GM18526 (cell line): ENCODE measurements around the gene HCRTR1.

Experiments used
- POLR2A ChIP-seq: IDR thresholded peaks from 3 replicates; pipeline ENCODE4 v1.6.1; 2011; ENCODE audit not compliant: insufficient read length; ENCODE audit errors: extremely low read depth

The HCRTR1 gene

DNA sequence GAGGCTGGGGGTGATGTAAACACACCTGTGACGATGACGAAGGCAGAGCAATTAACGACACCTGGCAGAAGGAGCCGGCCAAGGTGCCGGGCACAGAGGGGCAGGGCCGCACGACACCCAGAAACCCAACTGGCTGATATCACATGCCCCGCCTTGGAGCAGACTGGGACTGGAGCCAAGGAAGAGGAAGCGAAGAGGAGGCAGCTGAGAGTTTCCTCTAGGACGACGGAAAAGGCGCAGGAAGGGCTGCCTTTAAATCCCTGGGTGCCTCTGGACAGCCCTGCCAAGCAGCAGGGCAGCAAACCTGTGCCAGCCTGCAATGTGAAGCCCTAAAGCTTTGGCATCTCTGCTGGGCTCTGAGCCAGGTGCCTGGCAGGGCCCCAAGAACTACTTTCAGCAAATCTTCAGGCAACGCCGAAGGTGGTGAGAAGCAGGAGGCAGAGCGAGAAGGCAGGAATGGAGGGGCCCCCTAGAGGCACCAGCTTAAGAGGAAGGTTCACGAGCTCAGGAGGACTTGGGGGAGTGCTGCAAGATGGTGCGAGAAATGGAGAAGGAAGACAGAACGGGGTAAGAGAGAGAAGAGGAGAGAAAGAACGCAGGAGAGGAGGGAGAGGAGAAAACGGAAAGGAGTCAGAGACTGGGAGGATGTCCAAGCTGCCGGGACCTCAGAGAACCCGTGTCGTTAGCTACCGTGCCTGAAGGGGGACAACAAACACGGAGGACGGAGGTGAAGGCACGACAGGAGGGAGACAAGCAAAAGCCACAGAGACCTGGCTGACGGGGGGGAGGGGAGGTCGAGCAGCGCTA is 52.5 kb downstream of the HCRTR1 start:
- no peak for TF ChIP-seq POLR2A

DNA sequence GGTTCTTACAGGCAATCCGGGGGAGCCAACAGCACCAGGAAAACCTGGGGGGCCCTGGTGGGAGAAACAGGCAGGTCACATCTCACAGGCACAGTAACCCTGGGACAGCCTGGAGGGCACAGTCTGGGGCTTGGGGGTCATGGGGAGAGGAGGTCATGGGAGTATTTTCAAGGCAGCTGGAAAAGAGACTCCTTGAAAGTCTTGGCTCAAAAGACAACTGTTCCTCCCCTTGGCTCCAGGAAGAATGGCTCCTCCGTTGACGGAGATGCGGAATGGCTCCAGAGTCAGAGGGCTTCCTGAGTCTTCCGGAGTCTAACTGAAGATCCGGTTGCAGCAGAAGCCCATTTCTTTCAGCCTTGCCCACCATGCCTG is 53.1 kb downstream of the HCRTR1 start:
- TF ChIP-seq POLR2A = no peak

DNA sequence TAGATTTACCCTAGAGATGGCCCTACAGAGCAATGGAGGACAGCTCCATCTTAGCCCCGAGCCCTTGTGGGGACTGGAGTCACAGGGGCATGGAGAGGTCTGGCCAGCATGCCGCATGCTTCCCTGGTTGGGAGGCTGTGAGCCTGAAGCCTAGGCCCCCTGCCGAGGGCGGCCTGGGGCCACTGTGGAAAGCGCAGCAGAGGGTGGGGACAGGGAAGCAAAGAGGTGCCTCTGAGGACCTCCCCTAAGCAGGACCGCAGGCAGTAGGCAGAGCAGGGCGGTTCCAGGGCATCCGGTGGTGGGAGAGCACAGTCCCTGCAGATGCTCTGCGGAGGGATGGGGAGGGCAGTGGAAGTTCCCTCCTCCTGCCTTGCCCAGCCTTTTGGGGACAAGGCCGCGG is 53.7 kb downstream of the HCRTR1 start:
- TF ChIP-seq POLR2A = no peak

DNA sequence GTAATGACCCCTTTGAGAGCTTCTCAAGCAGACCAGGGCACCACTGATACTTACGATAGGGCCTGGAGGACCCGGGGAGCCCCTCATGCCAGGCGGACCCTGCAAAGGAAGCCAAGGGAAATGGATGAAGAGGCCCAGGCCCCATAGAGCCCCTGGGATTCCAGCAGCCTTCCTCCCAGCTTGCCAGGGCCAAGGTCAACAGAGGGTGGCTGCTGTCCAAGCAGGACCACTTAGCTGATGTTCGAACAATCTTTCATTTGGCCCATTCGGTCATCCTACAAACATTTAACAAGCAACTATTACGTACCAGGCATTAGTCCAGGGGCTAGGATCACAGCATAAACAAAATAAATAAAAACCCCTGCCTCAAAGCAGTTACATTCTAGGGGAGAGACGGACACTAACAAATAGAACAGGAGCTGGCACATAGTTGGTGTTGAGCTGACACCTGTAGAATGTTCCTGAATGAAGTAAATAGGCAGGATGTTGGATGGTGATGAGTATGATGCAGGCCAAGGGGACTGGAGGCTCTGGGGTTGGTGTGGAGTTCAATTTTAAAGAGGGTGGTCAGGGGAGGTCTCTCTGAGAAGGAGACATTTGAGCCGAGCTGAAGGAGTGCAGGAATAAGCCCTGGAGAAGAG is 54.2 kb downstream of the HCRTR1 start:
- no peak for TF ChIP-seq POLR2A

DNA sequence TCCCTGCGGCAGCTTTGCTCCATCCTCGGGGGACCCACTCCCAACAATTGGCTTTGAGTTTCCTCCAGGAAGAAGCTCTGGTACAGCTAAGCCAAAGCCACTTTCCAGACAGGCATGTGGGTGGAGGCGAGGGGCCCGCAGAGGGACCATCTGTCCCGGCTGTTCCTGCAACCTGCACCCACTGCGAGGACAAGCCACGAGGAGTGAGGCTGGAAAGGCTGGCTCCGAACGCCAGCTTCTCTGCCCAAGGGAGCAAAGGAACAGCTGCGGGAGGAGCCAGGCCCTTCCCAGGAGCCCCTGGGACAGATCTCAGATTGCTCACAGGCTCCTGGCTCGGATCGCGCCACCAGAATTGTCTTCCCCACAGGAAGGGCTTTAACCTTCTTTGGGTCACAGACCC is 55.5 kb downstream of the HCRTR1 start:
- no peak for TF ChIP-seq POLR2A

DNA sequence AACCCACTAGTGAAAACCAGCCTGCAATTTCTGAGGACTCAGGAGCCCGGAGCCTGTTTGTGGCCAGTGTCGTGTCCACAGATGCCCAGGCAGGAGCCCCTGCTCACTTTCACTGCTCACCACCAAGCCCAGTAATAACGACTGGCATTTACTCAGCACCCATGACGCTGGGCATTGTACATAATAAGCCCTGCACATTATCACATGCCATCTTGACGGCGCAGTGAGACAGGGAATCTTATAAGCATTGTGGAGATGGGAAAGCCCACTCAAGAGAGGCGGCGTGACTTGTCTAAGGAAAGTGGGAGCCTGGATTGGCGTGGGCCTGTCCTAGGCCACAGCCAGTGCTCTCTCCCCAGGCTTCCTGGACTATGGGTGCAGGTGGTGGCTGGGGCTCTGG is 55.9 kb downstream of the HCRTR1 start:
- TF ChIP-seq POLR2A = no peak

DNA sequence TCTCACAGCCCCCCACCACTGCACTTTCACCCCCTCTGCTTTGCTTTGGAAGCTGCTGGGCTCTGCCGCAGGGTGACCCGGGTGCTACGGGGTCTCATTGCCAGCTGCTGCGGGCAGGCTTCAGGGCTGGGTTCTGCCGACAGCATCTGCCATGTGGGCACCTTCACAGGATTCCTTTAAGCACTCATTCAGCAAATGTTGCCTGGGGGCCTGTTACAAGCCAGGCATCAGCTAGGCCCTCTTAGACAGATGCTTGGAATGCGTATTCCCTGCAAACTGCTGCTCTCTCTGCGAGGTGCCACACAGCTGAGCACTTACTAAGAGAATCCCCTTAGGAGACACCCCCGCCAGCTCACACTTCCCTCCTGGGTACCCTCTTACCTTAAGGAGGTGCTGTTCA is 57.1 kb downstream of the HCRTR1 start:
- no peak for TF ChIP-seq POLR2A

DNA sequence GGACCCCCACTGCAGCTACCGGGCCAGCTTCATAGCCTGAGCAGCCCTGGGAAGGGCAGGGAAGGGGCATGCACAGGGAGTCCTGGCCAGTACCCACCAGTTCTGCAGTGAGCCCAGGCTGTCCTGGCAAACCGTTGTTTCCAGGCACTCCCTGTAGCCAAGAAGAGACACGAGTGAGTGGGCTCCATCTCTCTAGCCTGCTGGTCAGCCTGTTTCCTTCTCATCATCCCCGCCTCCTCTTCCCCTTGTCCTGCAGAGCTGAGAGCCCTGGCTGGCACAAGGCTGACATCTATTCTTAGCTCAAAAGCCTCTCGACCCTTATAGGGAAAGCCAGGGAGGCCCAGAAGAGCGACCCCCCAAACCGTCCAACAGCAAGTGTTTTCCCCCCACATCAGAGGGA is 57.7 kb downstream of the HCRTR1 start:
- no peak for TF ChIP-seq POLR2A

DNA sequence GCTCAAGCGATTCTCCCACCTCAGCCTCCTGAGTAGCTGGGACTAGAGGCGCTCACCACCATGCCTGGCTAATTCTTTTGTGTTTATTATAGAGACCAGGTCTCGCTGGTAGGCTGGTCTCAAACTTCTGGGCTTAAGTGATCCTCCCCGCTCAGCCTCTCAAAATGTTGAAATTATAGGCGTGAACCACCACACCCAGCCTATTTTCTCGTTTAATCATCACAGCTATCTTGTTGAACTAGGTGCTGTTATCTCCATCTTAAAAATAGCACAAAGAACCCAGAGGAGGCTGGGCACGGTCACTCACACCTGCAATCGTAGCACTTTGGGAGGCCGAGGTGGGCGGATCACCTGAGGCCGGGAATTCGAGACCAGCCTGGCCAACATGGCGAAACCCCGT is 58.3 kb downstream of the HCRTR1 start:
- TF ChIP-seq POLR2A = no peak
